Measurements from ENCODE around the gene SERINC1. TPM values are rescaled to one million over a fixed set of nuclear protein-coding genes. Genes with fewer than 3 reads are reported as not detected.
A peak's percentile ranks its signal among the peaks of the same experiment; 100 is the strongest.

The SERINC1 gene
- total RNA-seq, 1 donor from 2014 or later, result 198 TPM

DNA sequence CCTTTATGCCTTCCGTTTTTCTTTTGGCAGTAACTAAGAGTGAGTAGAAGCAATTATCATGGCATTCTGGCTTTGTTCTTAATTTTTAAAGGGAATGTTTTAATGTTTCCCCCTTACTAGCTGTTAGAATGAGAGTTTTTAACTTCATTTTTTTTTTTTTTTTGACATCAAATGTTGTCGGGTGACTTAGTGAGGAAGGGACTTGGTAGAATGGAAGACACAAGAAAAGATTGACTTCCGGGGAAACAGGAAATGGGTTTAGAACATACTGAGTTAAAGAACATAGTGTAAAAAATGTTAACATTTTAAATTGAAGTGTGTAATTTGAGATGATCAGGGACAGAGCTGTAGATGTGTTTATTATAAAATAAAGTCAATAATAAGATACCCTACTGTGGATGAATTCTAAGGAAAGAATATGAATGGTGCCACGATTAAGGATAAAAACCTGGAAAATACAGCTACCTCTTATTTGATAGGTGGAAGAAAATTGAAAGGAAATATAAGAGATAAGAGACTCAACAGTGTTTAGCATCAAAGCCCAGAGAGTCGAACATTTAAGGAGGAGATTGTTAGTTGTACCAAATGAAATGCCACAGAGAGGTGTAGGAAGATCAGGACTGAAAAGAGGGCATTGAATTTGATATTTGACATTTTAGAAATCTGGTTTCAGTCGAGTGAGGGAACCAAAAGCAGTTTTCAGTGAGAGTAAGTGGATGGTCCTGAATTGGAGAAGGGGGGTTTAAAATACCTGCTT is 62.7 kb downstream of the SERINC1 start:
- Mint-ChIP-seq H3K27me3 (ENCODE audit: low read depth) (no peaks in the 10 kb centered on the region), H3K4me3 (ENCODE audit: unreplicated experiment) (no peak overlapping the region), H3K4me1 (ENCODE audit: low read depth) (peaks cover 15% of the 10 kb centered on the region), H3K9me3 (ENCODE audit: low read depth) (no peaks in the 10 kb centered on the region), H3K27ac (ENCODE audit: unreplicated experiment) (no peak overlapping the region), H3K36me3 (ENCODE audit: low read depth) (peaks cover 5% of the 10 kb centered on the region)
- no peak for DNase-seq (ENCODE audit: low spot score)
- TF ChIP-seq, protein P1, sequence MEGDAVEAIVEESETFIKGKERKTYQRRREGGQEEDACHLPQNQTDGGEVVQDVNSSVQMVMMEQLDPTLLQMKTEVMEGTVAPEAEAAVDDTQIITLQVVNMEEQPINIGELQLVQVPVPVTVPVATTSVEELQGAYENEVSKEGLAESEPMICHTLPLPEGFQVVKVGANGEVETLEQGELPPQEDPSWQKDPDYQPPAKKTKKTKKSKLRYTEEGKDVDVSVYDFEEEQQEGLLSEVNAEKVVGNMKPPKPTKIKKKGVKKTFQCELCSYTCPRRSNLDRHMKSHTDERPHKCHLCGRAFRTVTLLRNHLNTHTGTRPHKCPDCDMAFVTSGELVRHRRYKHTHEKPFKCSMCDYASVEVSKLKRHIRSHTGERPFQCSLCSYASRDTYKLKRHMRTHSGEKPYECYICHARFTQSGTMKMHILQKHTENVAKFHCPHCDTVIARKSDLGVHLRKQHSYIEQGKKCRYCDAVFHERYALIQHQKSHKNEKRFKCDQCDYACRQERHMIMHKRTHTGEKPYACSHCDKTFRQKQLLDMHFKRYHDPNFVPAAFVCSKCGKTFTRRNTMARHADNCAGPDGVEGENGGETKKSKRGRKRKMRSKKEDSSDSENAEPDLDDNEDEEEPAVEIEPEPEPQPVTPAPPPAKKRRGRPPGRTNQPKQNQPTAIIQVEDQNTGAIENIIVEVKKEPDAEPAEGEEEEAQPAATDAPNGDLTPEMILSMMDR (IDR thresholded peaks at IDR 0.05), result no peak

GRCh38 chr6:122408240-122408639 is 63.4 kb downstream of the SERINC1 start:
- Mint-ChIP-seq H3K4me3 (ENCODE audit: unreplicated experiment) (no peak overlapping the region), H3K9me3 (ENCODE audit: low read depth) (no peaks in the 10 kb centered on the region), H3K4me1 (ENCODE audit: low read depth) (peaks cover 15% of the 10 kb centered on the region), H3K36me3 (ENCODE audit: low read depth) (peaks cover 3% of the 10 kb centered on the region), H3K27ac (ENCODE audit: unreplicated experiment) (no peak overlapping the region), H3K27me3 (ENCODE audit: low read depth) (no peaks in the 10 kb centered on the region)
- TF ChIP-seq, protein P1 (IDR thresholded peaks at IDR 0.05), result no peak
- no peak for DNase-seq (ENCODE audit: low spot score)

DNA sequence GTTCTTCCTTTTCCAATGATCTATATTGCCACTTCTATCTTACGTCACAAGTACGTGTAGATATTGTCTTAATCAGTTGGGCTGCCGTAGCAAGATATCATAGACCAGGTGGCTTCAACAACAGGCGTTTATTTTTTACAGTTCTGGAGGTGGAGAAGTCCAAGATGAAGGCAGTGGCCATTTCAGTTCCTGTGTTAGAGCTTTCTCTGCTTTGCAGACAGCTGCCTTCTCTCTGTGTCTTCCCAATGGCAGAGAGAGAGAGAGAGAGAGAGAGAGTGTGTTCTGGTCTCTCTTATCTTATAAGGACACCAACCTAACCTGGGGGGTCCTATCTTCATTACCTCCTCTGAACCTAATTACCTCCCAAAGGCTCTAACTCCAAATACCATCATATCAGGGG is 63.9 kb downstream of the SERINC1 start:
- peaks cover 15% of the 10 kb centered on the region for H3K4me1 Mint-ChIP-seq (ENCODE audit: low read depth)
- no peaks in the 10 kb centered on the region for H3K27me3 Mint-ChIP-seq (ENCODE audit: low read depth)
- H3K27ac Mint-ChIP-seq (ENCODE audit: unreplicated experiment), result no peak overlapping the region

DNA sequence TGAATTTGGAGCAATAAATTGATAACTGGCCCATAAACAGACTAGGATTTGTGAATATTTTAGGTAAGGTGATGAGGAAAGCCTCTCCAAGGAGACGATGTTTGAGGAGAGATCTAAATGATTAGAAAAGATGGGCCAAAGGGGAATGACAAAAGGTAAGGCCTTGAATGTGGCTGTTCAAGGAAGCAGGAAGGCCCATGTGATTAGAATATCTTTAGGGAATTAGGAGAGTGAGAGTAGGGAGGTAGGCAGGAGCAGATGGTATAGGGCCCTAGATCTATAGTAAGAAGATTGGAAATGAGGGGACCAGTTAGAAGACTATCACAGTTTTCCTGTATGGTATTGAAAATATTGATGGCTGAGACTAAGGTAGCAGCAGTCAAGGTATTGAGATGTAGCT is 65.4 kb downstream of the SERINC1 start:
- TF ChIP-seq, protein P1 (IDR thresholded peaks at IDR 0.05), result no peak
- Mint-ChIP-seq H3K4me3 (ENCODE audit: unreplicated experiment) (no peak overlapping the region), H3K4me1 (ENCODE audit: low read depth) (peaks cover 27% of the 10 kb centered on the region), H3K9me3 (ENCODE audit: low read depth) (no peaks in the 10 kb centered on the region), H3K27me3 (ENCODE audit: low read depth) (no peaks in the 10 kb centered on the region), H3K36me3 (ENCODE audit: low read depth) (no peaks in the 10 kb centered on the region), H3K27ac (ENCODE audit: unreplicated experiment) (no peak overlapping the region)
- no peak for DNase-seq (ENCODE audit: low spot score)

More for the DNA sequence above, 63.9 kb downstream of the SERINC1 start:
- Mint-ChIP-seq H3K4me3 (ENCODE audit: unreplicated experiment) (no peak overlapping the region), H3K9me3 (ENCODE audit: low read depth) (no peaks in the 10 kb centered on the region), H3K36me3 (ENCODE audit: low read depth) (peaks cover 3% of the 10 kb centered on the region)
- TF ChIP-seq, protein P1 (IDR thresholded peaks at IDR 0.05), result no peak
- no peak for DNase-seq (ENCODE audit: low spot score)

GRCh38 chr6:122405417-122405816 is 66.2 kb downstream of the SERINC1 start:
- DNase-seq (ENCODE audit: low spot score), result no peak
- H3K4me3 Mint-ChIP-seq (ENCODE audit: unreplicated experiment), result no peak overlapping the region
- H3K9me3 Mint-ChIP-seq (ENCODE audit: low read depth), result no peaks in the 10 kb centered on the region
- no peak overlapping the region for H3K27ac Mint-ChIP-seq (ENCODE audit: unreplicated experiment)
- no peaks in the 10 kb centered on the region for H3K36me3 Mint-ChIP-seq (ENCODE audit: low read depth)
- H3K4me1 Mint-ChIP-seq (ENCODE audit: low read depth), result peaks cover 35% of the 10 kb centered on the region
- TF ChIP-seq, protein P1 (IDR thresholded peaks at IDR 0.05), result peak; percentile 28
- no peaks in the 10 kb centered on the region for H3K27me3 Mint-ChIP-seq (ENCODE audit: low read depth)
